Osteocyte (in vitro differentiated cells): ENCODE measurements around the gene DNAJC5G. TPM values are rescaled to one million over a fixed set of nuclear protein-coding genes. Genes with fewer than 3 reads are reported as not detected.
A peak's percentile ranks its signal among the peaks of the same experiment; 100 is the strongest.

ENCODE experiments used
- DNase-seq: peaks from one replicate; pipeline ENCODE4 v3.0.0; 2021; ENCODE audit warnings: mixed read lengths; ENCODE audit not compliant: unreplicated experiment; ENCODE audit errors: extremely low spot score
- H3K27ac Mint-ChIP-seq: one replicate; pipeline ENCODE4 v1.8.0; 2021; ENCODE audit warnings: mild to moderate bottlenecking, mixed read lengths; ENCODE audit not compliant: unreplicated experiment
- H3K27me3 Mint-ChIP-seq: one replicate; pipeline ENCODE4 v1.8.0; 2021; ENCODE audit warnings: mixed read lengths; ENCODE audit not compliant: unreplicated experiment
- H3K36me3 Mint-ChIP-seq: one replicate; pipeline ENCODE4 v1.8.0; 2021; ENCODE audit warnings: mixed read lengths; ENCODE audit not compliant: unreplicated experiment
- H3K4me1 Mint-ChIP-seq: one replicate; pipeline ENCODE4 v1.8.0; 2021; ENCODE audit warnings: mixed read lengths; ENCODE audit not compliant: unreplicated experiment
- H3K4me3 Mint-ChIP-seq: one replicate; pipeline ENCODE4 v1.8.0; 2021; ENCODE audit warnings: mild to moderate bottlenecking, moderate library complexity, mixed read lengths; ENCODE audit not compliant: unreplicated experiment
- H3K9me3 Mint-ChIP-seq: one replicate; pipeline ENCODE4 v1.8.0; 2021; ENCODE audit warnings: mixed read lengths; ENCODE audit not compliant: unreplicated experiment
- total RNA-seq: library from RNA; stranded (reverse); gene quantifications from 2 replicates; pipeline ENCODE4 v1.2.1, GENCODE V29; 2021
- TF ChIP-seq, protein P1 (sequence below): fragments of 200-600 bp; sonication (generic); IDR thresholded peaks from 2 replicates; pipeline ENCODE4 v1.5.0; 2021; ENCODE audit warnings: antibody characterized with exemption, mild to moderate bottlenecking, moderate library complexity

DNAJC5G gene
- total RNA-seq, 1 donor from 2014 or later = not detected

DNA sequence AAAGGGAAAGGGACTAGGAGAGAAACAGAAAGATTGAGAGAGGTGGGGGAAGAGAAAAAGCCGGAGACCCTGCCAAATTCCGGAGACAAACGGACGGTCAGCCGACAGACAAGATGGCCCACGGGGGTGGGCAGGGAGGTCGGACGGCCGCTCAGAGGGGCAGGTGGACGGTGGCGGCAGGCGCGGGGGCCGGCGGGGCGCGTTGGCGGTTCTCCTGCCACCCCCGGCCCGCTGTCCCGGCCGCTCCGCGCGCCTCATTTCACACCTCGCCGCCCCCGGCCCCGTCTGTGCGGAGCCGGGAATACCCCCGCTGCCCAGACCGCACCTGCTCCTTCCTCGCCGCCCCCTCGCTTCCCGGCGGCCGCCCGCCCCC is 13.3 kb upstream of the DNAJC5G start:
- no peaks in the 10 kb centered on the region for H3K36me3 Mint-ChIP-seq
- TF ChIP-seq, protein P1, sequence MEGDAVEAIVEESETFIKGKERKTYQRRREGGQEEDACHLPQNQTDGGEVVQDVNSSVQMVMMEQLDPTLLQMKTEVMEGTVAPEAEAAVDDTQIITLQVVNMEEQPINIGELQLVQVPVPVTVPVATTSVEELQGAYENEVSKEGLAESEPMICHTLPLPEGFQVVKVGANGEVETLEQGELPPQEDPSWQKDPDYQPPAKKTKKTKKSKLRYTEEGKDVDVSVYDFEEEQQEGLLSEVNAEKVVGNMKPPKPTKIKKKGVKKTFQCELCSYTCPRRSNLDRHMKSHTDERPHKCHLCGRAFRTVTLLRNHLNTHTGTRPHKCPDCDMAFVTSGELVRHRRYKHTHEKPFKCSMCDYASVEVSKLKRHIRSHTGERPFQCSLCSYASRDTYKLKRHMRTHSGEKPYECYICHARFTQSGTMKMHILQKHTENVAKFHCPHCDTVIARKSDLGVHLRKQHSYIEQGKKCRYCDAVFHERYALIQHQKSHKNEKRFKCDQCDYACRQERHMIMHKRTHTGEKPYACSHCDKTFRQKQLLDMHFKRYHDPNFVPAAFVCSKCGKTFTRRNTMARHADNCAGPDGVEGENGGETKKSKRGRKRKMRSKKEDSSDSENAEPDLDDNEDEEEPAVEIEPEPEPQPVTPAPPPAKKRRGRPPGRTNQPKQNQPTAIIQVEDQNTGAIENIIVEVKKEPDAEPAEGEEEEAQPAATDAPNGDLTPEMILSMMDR = no peak
- H3K27ac Mint-ChIP-seq = no peak overlapping the region
- DNase-seq = no peak
- peak overlapping the region; percentile 18 for H3K4me3 Mint-ChIP-seq
- no peaks in the 10 kb centered on the region for H3K9me3 Mint-ChIP-seq
- H3K4me1 Mint-ChIP-seq = peaks cover 25% of the 10 kb centered on the region
- peaks cover 56% of the 10 kb centered on the region for H3K27me3 Mint-ChIP-seq

DNA sequence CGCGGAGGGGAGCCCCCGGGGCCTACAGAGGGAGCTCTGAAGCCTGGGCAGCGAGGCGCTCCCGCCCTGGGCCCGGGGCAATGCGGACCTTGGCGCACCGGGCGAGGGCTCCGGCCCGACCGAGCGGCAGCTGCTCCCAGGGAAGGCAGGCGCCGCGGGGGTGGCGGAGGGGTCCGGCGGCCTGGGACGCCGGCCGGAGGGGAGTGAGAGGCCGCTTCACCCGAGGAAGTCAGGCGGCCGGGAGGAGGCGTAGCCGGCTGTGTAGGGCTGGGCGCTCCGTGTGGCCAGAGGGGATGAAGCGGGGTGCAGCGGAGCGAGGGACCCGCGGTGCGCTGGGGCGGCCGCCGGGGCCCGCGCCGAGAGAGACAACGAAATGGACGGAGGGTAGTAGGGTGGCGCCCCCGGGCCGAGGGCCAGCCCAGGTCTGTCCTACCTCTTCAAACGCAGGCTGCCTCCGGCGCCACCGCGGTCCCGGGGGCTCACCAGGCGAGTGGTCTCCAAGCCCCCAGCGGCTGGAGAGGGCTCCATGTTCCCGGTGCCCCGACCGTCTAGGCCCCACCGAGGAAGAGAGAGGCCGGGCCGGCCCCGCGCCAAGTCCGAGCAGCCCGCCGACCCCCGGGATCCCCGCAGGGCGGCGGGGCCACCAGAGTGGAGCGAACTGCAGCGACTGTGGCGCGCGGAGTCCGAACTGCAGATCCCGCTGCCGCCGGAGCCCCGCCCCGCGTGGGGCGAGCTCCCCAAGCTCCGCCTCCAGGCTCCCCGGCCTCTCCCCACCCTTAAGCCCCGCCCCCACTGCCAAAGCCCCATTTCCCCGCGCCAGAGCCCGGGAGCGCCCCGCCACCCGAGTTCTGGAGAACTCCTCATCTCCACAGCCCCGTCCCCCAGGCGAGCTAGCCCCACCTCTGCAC is 12.6 kb upstream of the DNAJC5G start, which contains the start of gene SLC30A3:
Gene SLC30A3 (minus strand): TSS at position 669 of the 908 bp plus-strand sequence. CDS start 141 bp downstream, at position 528.
- H3K9me3 Mint-ChIP-seq = no peaks in the 10 kb centered on the region
- H3K4me3 Mint-ChIP-seq = peak within 1 kb of the TSS; percentile 75
- H3K27me3 Mint-ChIP-seq = peaks cover 53% of the 10 kb centered on the region
- H3K27ac Mint-ChIP-seq = no peak within 1 kb of the TSS
- peaks cover 25% of the 10 kb centered on the region for H3K4me1 Mint-ChIP-seq
- DNase-seq = no peak
- TF ChIP-seq, protein P1 = peak; percentile 7
- H3K36me3 Mint-ChIP-seq = no peaks in the 10 kb centered on the region

DNA sequence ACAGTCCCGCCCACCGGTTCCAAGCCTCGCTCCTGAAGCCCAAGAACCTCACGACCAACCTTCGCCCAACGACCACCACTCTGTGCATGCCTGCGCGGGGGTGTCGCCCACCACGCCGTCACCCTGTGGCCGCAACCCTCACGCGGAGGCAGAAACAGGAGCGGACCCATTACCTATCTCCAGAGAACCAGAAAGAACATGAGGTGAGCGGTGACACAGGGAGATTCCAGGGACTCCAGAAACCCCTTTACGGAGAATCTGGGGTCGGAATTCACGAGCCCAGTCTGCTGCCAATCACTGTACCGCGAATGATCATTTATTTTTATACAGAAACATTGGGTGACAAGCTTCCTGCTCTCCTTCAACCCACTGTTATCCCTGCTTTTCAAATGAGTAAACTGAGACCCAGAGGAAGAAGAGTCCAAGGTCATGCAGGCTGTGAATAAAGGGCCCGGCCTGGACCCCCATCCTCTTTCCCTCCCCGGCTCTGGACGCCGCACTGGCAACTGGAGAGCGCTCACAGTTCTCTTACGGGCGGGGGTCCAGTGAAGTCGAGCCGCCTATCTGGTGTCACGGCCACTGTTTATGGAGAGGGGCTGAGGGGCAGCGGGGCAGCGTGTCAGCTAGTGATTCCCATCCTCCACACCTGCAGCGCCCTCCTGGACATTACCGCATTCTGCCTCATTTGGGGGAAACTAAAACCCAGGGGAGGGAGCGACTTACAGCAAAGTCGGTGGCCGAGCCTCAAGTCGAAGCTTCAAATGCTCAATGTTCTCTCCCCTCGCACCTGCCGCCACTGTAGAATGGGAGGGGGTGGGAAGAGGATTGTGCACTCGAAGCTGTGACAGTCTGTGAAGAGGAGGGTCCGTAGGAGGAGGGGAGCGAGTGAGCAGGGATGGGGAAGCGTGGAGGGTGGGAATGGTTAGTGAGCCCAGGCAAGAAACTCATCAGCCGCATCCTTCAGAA is 11.7 kb upstream of the DNAJC5G start:
- H3K9me3 Mint-ChIP-seq = no peaks in the 10 kb centered on the region
- peaks cover 47% of the 10 kb centered on the region for H3K27me3 Mint-ChIP-seq
- peaks cover 25% of the 10 kb centered on the region for H3K4me1 Mint-ChIP-seq
- TF ChIP-seq, protein P1 = no peak
- DNase-seq = no peak
- peak overlapping the region; percentile 75 for H3K4me3 Mint-ChIP-seq
- no peak overlapping the region for H3K27ac Mint-ChIP-seq
- H3K36me3 Mint-ChIP-seq = no peaks in the 10 kb centered on the region

DNA sequence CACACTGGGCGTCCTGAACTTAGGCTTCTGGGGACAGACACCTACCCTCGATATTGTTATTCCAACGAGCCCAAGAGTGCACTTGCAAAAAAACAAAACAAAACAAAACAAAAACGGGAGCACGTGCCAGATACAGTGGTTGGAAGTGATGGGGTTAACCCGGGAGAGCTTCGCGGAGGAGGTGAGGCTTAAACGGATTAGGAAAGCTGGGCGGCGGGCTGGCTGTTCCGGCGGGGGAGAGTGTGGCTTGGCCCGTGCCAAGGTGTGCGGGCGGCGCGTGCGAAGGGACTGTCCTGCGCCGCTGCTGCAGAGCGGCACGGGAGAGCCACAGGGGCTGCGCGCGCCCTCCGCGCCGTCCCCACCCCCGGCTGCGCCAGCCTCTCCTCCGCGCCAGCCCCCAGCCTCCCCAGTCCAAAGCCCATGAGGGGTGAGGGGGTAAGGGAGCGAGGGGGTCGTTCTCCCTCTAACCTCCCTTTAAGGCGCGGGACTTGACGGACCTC is 10.9 kb upstream of the DNAJC5G start:
- Mint-ChIP-seq H3K4me3 (peak overlapping the region; percentile 75), H3K36me3 (no peaks in the 10 kb centered on the region)

More for the DNA sequence above, 10.9 kb upstream of the DNAJC5G start:
- no peak for DNase-seq
- Mint-ChIP-seq H3K27me3 (peaks cover 42% of the 10 kb centered on the region), H3K27ac (no peak overlapping the region), H3K9me3 (no peaks in the 10 kb centered on the region), H3K4me1 (peaks cover 25% of the 10 kb centered on the region)
- TF ChIP-seq, protein P1 = no peak
